Duodenal mucosa (tissue), 2 donors: ENCODE results near the gene LSM4.

Experiments
- H3K27ac ChIP-seq: one replicate; pipeline ENCODE4 v1.7.0; 2013; ENCODE audit warnings: low read depth, low read length
- H3K27me3 ChIP-seq, 2 donors: one replicate each; pipeline ENCODE4 v1.7.0; 2013; ENCODE audit warnings: low read length in 2 of 2, control low read depth in 1 of 2; ENCODE audit not compliant: insufficient read depth in 2 of 2, control insufficient read depth in 1 of 2
- H3K36me3 ChIP-seq, 2 donors: one replicate each; pipeline ENCODE4 v1.7.0; 2013; ENCODE audit warnings: low read length in 2 of 2, control low read depth in 1 of 2; ENCODE audit not compliant: insufficient read depth in 2 of 2, control insufficient read depth in 1 of 2
- H3K4me1 ChIP-seq, 2 donors: one replicate each; pipeline ENCODE4 v1.7.0; 2013; ENCODE audit warnings: low read length in 2 of 2, control low read depth in 1 of 2; ENCODE audit not compliant: insufficient read depth in 2 of 2, control insufficient read depth in 1 of 2
- H3K4me3 ChIP-seq, 2 donors: one replicate each; pipeline ENCODE4 v1.7.0; 2013; ENCODE audit warnings: low read length in 2 of 2, low read depth in 1 of 2
- H3K9ac ChIP-seq, 2 donors: one replicate each; pipeline ENCODE4 v1.7.0; 2013; ENCODE audit warnings: low read length in 2 of 2, low read depth in 1 of 2
- H3K9me3 ChIP-seq, 2 donors: one replicate each; pipeline ENCODE4 v1.7.0; 2013; ENCODE audit warnings: low read length in 2 of 2, control low read depth in 1 of 2; ENCODE audit not compliant: control insufficient read depth in 1 of 2

LSM4 gene

DNA sequence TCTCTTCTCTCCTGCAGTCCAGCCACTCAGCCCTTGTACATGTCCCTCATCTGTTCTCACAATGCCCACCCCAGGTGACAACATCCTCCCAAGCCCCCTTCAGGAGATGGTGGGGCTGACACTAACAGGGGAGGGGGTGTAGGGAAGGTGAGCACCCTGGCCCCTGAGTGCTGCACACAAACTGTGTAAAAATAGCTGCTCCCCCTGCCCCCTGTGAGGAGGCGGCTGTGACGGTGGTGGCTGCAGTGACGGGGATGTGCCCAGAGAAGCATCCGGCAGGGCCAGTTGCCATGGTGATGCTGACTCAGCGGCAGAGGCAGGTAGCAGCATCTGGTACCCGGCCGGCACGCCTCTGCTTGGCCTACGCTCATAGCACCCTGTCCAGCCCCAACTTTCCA lies 28.4 kb downstream of the LSM4 start:
- Histone ChIP-seq H3K36me3 (no peaks in the 10 kb centered on the region), H3K4me1 (peaks cover 6 to 24% of the 10 kb centered on the region in 2 donors), H3K27me3 (no peaks in the 10 kb centered on the region), H3K4me3 (no peak overlapping the region), H3K9ac (no peak overlapping the region), H3K9me3 (no peaks in the 10 kb centered on the region), H3K27ac (no peak overlapping the region)

DNA sequence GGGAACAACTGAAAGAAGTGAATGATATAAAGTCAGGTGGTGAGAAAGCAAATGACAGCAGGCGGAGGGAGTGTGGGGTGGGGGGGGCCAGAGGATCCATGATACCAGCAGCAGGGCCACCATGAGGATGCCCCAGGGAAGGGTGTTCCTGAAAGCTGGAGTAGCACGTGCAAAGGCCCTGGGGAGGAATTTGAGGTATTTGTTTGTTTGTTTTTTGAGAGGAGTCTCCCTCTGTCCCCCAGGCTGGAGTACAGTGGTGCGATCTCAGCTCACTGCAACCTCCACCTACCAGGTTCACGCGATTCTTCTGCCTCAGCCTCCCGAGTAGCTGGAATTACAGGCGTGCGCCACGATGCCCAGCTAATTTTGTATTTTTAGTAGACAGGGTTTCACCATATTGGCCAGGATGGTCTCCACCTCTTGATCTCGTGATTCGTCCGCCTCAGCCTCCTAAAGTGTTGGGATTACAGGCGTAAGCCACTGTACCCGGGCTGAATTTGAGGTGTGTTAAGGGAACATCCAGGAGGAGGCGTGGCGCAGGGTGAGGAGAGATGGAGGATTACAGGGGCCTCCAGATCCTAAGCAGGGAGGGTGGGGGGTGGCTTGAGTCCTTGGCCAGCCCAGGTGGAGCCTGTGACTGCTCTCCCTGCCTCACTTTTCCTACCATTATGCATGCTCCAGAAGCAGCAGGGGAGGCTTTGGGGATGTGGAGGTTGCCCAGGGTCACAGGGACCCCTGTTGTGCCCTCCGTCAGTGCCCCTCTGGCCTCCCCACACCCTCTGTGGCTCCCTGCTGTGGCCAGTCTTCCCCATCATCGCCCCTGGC lies 29.0 kb downstream of the LSM4 start:
- Histone ChIP-seq H3K27me3 (no peaks in the 10 kb centered on the region), H3K4me3 (peak overlapping the region in 1 of 2 donors; percentile 78), H3K36me3 (no peaks in the 10 kb centered on the region), H3K9me3 (no peaks in the 10 kb centered on the region), H3K27ac (peak overlapping the region; percentile 97), H3K9ac (peak overlapping the region; percentile 55 to 86), H3K4me1 (peaks cover 6 to 24% of the 10 kb centered on the region in 2 donors)

DNA sequence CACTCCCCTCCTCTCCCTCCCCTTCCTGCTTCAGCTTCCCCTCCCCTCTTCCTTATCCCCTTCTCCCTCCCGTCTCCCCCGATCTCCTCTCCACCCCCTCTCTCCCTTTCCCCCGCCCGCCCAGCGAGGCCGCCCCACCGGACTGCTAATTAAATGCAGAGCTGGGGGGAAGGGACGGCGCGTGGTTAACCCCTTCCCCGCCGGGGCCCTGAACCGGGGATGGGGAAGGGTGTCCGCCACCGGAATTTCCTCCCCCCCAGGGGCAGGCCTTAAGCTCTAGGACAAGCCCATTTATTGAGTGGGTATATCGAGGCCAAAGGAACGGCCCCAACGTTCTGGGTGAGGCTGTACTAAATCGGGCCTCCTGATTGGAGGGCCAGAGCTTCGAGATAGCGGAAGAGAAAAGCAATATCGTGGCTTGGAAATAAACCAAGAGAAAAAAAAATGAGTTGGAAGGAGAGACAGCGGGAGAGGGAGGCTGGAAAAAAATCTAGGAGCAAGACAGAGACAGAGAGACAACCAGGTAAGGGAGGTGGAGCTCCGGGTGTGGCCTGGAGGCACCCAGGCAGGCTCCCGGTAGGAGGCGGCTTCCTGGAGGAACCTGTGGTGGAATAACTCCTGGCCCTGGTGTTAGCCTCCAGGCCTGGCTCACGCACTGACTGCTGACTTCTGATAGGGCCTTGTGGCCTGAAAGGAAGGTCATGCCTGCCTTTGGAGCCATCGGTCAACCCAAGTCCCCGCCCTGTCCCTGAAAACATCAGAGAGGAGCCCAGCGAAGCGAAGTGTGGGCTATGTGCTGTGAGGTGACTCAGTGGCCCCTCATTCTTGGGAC lies 29.9 kb downstream of the LSM4 start:
- peaks cover 6 to 24% of the 10 kb centered on the region in 2 donors for H3K4me1 ChIP-seq
- peak overlapping the region; percentile 86 to 96 for H3K9ac ChIP-seq
- H3K4me3 ChIP-seq = peak overlapping the region; percentile 73 to 78
- no peaks in the 10 kb centered on the region for H3K9me3 ChIP-seq
- no peaks in the 10 kb centered on the region for H3K27me3 ChIP-seq
- no peaks in the 10 kb centered on the region for H3K36me3 ChIP-seq
- peak overlapping the region; percentile 97 for H3K27ac ChIP-seq

DNA sequence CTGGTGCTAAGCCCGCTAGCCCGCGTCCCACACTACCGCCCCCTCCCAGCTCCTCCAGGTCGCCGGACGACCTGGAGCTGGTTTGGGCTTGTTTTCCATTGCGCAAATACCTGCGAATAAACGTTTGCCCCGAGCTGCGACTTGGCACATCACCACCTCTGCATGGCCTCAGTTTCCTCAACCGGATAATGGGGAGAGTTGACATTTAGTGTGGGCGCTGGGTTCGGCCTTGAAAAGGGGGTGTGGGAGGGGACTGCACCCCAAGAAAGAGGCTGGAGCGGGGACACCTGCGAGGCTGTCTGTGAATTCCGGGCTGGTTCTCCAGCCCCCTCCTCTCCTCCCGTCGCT lies 30.4 kb downstream of the LSM4 start:
- H3K36me3 ChIP-seq = no peaks in the 10 kb centered on the region
- H3K4me3 ChIP-seq = peak overlapping the region; percentile 73 to 78
- peak overlapping the region; percentile 86 to 96 for H3K9ac ChIP-seq
- H3K27me3 ChIP-seq = no peaks in the 10 kb centered on the region
- peaks cover 6 to 24% of the 10 kb centered on the region in 2 donors for H3K4me1 ChIP-seq
- H3K27ac ChIP-seq = peak overlapping the region; percentile 97
- H3K9me3 ChIP-seq = no peaks in the 10 kb centered on the region

DNA sequence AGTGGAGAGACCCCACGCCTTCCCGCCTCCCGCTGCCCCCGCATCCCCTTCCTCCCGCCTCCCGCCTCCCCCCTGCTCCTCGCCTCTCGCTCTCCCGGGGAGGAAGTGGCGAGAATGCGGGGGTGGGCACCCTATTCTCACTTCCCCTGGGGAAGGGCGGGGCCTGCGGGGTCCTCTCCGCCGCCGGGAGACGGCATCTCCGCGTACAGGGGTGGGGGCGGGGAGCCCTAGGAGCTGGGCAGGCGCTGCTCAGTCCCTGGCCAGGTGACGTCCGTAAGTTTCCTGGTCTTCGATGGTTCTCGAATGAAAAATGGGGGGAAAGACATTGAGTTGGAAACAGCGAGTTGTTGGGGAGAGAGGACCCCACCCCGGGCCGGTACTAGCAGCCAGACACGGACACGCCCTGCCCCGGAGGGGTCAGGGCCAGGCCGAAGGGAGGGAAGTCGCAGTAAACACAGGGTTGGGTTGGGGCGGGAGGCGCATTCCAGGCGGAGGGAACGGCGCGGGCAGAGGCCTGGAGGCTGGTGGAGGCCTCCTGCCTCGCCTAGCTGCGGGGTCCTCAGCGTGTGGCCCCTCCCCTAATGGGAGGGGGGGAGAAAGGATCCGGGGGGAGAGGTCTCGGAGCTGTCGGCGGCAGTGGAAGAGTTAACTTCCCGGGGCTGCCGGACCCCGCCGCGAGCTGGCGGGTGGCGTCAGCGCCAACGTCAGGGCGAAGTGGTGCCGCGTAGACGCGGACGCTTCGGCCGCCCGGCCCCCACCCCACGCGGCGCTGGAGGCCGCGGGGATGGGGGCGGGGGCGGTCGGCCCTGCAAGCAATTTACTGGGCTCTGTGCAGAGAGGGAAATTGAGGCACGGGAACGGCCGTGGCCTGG lies 31.1 kb downstream of the LSM4 start:
- Histone ChIP-seq H3K9me3 (no peaks in the 10 kb centered on the region), H3K4me3 (peak overlapping the region; percentile 73 to 78), H3K27ac (peak overlapping the region; percentile 97), H3K9ac (peak overlapping the region; percentile 86 to 96), H3K4me1 (peaks cover 6 to 24% of the 10 kb centered on the region in 2 donors), H3K36me3 (no peaks in the 10 kb centered on the region), H3K27me3 (no peaks in the 10 kb centered on the region)

DNA sequence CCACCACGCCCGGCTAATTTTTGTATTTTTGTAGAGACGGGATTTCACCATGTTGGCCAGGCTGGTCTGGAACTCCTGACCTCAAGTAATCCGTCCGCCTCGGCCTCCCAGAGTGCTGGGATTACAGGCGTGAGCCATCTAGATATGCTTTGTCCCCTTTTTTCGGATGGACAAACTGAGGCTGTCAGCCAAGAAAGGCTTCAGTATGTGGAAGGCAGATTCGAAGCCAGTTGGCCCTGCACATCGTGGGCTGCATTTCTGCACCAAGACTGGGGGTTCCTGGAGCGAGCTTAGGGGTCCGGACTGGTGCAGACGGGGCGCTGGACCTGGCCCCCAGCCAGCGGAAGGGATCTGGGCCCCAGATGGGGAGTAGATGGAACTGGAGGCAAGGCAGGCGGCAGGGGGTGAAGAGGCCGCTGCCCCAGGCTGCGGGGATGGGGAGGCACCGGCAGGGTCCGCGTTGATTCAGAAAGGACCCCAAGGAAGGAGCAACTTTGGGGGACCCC lies 31.8 kb downstream of the LSM4 start:
- Histone ChIP-seq H3K27ac (peak overlapping the region; percentile 97), H3K4me3 (peak overlapping the region; percentile 73 to 78), H3K36me3 (no peaks in the 10 kb centered on the region), H3K9me3 (no peaks in the 10 kb centered on the region), H3K9ac (peak overlapping the region; percentile 30 to 86), H3K4me1 (peaks cover 6 to 24% of the 10 kb centered on the region in 2 donors), H3K27me3 (no peaks in the 10 kb centered on the region)

DNA sequence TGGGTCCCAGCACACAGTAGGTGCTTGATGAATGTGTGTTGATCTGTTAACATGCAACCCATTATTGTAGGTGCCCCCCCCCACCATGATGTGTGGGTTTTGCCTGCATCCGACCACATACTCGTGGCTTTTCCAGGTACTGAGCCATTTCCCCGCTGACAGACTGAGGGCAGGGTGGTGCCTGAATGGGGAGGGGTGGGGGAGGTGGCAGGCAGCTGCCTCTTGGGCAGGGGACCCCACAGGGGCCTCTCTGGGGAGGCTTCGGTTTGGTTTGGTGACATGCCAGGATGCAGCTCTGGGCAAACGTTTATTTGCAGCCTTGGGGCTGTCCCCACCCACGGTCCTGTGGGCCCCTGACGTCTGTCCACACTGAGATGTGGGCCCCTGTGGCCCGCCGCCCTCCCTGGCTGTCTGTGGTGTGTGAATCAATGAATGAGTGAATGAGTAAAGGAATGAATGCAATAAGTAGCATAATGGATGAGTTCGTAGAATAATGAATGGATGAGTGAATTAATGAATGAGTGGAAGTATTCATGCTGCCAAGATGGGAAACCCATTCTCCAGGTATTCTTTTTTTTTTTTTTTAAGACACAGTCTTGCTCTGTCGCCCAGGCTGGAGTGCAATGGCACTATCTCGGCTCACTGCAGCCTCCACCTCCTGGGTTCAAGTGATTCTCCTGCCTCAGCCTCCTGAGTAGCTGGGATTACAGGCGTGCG lies 32.4 kb downstream of the LSM4 start:
- H3K4me3 ChIP-seq = no peak overlapping the region
- peak overlapping the region; percentile 51 for H3K27ac ChIP-seq
- peaks cover 6 to 25% of the 10 kb centered on the region in 2 donors for H3K4me1 ChIP-seq
- no peaks in the 10 kb centered on the region for H3K27me3 ChIP-seq
- no peaks in the 10 kb centered on the region for H3K9me3 ChIP-seq
- H3K36me3 ChIP-seq = no peaks in the 10 kb centered on the region
- H3K9ac ChIP-seq = no peak overlapping the region

DNA sequence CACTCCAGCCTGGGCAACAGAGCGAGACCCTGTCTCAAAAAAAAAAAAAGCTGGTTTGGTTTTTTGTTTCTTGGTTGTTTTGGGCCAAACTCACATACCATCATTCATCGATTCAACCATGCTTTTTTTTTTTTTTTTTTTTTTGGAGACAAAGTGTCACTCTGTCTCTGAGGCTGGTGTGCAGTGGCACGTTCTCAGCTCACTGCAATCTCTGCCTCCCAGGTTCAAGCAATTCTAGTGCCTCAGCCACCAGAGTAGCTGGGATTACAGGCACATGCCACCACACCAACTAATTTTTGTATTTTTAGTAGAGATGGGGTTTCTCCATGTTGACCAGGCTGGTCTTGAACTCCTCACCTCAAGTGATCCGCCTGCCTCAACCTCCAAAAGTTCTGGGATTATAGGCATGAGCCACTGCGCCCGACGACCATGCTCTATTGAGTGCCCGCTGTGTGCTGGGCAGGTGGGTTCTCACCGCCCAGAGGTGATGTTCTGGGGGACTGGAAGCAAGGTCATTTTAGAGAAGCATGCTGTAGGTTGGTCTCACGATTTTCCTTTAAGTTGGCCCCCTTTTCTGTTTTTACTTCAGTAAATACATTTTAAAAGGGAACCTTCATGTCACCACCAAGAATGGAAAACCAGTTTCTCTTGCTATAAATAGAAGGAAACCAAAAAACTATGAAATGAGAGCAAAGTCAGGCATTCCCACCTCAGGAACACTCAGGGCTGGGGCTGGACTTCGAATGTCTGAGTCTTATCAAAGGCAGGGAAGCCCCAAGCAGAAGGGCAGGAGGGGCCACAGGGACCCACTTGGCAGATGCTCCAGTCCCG lies 33.2 kb downstream of the LSM4 start:
- no peak overlapping the region for H3K9ac ChIP-seq

More for the DNA sequence above, 33.2 kb downstream of the LSM4 start:
- H3K36me3 ChIP-seq = no peaks in the 10 kb centered on the region
- H3K27ac ChIP-seq = peak overlapping the region; percentile 51
- H3K4me3 ChIP-seq = no peak overlapping the region
- no peaks in the 10 kb centered on the region for H3K27me3 ChIP-seq
- peaks cover 14 to 32% of the 10 kb centered on the region in 2 donors for H3K4me1 ChIP-seq
- no peaks in the 10 kb centered on the region for H3K9me3 ChIP-seq
